Fibroblast of upper back skin (primary cell): Measurements from ENCODE around the gene KRT38.
A peak's percentile ranks its signal among the peaks of the same experiment; 100 is the strongest.
"Not testable (repeated sequence)": the region's sequence is repeated elsewhere in the genome, so short reads cannot be mapped to it uniquely, and the experiment has no call there.

Experiments used
- DNase-seq: peaks from one replicate; pipeline ENCODE4 v3.0.0-alpha.2; 2013

The KRT38 gene

DNA sequence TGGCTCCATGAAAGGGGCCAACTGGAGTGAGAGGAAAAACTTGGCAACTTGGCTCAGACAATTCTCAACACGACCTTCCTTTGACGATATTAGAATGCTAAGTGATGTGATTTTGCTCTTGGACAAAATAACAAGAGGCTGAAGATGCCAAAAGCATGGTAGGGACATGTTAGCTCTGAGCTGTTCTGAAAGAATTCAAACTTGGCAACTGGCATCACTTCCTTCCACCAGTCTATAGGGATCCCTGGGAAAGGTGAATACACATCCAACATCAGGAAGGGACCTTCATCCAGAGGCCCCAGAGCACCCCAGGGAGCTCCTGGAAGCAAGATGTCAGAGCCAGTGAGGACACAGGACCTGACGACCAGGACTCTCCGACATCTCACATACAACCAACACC is 20.6 kb downstream of the KRT38 start:
- no peak for DNase-seq

DNA sequence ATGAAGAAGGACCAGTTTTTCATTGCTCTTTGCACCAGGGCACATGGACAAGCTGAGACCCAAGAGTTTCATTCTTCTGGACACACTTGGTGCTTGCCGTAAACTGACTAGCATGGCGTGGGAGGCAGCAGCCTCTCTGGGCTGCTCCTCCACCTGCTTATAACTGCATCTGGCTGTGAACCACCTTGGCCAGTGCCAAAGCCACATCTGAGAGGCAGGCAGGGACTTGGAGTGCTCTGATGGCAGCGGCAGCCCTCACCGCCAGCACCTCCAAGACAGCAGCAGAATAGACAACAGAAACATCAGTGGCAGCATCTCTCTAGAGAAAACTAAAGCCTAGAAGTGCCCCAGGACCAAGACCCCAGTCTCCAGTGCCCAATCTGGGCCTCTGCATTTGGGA is 21.1 kb downstream of the KRT38 start:
- no peak for DNase-seq

DNA sequence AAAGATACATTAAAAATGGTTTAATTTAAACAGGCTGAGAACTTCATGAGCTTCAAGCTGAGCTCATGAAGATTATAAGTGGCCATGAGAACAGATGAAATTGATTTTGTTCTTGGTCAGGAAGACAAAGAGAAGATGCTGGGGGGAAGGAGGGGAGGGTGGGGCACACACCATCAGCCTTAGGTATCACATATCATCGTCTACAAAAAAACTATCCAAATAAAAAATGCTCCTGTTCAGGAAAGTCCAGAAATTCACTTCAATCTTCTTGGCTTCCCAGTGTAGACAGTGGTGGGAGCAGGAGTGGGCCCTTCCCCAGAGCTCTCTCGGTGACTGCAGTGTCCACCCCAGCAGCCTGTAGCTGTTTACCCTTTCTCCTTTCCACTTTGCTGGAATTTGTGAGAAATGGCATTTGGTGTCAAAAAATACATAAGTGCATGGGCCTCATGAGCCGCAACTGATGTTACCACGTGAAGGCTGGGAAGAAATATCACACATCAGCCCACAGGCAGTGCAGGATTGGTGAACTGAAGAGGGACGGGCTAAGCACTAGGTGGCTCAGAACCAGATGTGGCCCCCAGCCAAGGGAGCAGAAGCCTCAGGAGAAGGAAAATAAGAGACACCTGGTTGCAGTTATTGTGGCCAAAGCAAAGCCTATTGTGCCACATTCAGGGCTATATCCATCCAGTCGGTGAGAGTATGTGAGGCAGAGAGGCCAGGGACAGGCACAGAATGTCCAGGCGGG is 22.5 kb downstream of the KRT38 start:
- no peak for DNase-seq

DNA sequence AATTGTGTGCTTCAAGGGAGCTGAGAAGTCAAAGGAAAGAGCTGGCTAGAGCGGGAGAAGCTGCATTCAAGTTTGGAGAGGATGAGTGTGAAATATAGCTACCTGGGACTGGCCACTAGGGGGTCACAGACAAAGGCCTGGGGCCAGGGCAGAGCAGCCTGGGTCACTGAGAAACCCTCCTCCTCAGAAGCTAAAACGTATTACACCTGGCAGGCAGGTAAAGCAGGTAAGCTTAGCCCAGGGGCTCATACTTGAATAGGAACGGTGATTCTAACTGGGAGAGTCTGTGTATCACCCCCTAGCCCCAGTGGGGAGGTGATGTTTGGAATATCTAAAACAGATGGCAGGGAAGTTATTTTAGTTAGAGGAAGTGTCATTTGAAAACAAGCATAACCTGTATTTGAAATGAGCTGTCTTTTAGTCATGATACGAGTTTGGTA is 23.2 kb downstream of the KRT38 start:
- DNase-seq = no peak

DNA sequence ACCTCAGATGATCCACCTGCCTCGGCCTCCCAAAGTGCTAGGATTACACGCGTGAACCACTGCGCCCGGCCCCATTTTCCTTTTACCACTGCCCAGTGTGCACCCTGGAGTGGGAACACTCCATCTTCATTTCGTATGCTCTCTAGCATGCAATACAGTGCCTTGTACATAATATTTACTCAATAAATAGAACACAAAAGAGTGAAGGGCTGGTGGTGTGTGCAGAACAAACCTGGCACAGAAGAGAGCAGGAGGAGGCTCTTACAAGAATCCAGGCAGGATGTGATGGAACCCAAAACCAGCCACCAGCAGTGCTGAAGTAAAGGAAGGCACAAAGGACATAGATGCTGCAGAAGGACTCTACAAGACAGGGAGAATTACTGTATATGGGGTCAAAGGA is 23.7 kb downstream of the KRT38 start:
- DNase-seq = no peak

DNA sequence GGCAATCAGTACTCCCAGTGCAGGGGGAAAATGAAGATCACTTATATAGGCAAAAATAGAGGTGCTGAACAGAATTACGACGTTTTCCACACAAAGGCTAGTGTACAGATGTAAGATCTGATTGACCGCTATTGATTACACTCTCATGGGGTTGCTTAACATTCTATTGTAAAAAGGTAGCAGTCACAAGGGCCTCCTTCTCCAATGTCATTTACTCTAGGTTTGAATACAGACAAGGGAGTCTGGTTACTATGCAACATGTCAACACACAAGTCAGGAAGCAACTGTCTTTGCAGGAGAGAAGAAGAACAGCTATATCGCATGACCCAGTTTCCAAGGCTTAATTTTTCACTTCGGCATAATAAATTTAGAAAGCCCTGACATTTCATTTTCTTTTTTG is 24.3 kb downstream of the KRT38 start:
- no peak for DNase-seq

DNA sequence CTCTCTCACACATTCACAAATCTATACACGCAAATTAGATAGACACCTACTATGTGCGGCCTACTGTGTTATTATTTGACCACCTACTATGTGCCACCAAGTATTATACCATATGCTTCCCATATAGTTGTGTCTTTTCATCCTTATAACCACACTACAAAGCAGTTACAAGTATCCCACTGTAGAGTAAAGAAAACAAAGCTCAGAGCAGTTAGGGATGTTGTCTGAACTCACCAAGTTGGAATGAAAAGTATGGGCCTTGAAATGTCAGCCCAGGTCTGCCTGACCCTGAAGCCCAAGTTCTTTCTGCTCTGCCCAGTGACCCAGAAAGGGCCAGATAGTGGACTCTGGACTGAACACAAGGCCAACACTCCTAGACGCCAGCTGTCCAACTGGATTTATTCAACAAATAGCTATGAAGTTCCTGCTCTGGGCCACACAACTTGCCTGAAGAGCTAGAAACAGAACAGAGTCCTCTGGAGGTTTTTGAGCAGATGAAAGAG is 24.9 kb downstream of the KRT38 start:
- no peak for DNase-seq

DNA sequence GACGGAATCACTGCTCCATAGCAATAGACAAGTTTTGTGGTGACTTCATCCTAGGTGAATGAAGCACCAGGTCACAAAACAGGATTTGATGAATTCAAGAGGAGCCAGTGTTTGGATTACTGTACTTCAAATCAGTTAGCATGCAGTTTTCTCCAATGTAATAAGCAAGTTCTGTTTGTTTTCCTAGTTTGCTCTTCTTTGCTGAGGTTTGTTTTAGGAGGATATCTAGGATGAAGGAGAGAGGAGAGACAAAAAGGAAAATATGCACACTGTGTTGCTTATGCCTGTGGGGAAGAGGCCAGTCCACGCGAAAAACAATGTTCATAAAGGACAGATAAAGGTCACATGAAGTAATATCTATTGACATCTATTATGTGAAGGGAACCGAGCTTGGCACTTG is 25.4 kb downstream of the KRT38 start:
- no peak for DNase-seq

DNA sequence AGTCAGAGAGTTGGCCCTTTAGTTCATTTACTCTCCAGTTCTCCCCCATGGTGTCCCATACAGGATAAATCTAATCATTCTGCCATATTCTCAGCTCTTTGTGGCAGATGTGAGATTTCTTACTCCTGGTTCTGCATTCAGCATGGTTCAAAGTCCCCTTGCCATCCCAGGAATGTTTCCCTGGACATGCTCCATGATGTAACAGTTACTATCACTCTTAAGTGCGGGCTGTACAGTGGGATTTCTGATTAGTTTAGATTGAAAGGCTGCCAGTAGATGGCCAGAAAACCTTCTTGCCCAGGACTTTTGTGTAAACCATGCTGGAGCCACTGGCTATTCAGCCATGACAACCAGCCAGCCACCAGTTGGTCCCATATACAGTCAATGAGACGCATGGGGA is 26.8 kb downstream of the KRT38 start:
- no peak for DNase-seq

DNA sequence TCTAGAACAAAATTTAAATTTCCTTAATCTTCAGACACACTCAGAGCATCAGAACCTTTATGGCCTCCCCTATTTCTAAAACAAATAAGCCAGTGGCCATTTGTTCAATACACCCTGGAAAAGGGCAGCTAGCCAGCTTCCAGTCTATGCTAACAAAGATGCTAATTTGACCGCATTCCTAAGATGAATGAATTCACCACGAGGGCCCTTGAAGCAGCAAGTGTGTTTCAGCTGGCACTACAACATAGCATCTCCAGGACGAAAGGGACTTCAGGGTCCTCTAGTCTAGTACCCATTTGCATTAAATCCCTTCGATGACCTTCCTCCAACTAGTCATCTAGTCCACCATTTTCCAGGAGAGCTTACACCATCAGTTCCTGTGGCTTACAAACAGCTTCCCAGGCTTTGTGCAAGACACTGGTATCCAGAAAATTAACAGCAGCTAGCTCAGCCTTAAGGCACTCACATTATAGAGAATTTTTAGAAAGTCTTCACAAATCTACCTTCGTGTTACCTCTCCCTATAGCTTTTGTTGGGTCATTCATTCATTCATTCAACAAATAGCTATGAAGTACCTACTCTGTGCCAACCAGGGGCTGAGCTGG is 27.3 kb downstream of the KRT38 start:
- DNase-seq = no peak

DNA sequence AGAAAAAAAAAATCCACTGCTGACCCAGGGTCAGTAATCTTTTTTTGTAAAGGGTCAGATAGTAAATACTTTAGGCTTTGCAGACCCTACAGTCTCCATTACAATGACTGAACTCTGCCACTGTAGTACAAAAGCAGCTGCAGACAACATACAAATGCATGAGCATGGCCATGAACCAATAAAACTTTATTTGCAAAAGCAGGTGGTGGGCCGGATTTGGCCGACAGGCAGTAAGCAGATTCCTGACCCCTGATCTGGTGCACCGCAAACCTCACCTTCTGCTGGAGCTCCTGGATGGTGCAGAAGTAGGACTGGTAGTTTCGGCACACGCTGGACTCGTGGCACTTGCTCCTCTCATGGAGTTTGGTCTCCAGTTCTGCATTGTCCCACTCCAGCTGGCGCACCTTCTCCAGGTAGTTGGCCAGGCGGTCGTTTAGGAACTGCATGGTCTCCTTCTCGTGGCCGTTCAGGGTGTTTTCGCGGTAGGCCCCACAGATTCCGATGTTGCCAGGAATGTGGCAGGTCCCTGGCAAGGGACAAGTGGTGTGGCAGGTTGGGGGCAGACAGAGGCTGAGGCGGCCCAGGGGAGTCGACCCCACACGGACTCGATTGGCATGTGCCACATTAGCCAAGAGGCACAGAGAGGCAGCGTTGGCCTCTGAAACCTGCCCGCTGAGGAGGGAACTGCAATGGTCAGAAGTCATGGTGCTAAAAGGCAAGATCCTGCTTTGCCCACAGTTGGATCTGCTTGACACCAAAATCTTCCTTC is 29.5 kb downstream of the KRT38 start:
- no peak for DNase-seq

DNA sequence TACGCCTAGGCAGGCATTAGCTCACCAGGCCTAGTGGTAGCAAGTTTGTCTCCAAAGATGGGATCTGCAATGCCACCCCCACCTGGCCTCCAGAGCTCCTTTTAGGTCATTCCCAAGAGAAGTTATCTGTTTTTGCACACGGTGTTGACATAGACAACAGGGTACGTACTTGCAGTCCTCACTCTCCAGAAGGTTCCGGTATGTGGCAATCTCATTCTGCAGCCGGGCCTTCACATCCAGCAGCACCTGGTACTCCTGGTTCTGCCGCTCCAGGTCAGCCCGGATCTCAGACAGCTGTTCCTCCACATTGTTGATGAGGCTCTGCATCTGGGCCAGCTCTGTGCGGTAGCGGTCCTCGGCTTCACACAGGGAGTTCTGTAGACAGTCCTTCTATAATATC is 33.6 kb downstream of the KRT38 start:
- no peak for DNase-seq

DNA sequence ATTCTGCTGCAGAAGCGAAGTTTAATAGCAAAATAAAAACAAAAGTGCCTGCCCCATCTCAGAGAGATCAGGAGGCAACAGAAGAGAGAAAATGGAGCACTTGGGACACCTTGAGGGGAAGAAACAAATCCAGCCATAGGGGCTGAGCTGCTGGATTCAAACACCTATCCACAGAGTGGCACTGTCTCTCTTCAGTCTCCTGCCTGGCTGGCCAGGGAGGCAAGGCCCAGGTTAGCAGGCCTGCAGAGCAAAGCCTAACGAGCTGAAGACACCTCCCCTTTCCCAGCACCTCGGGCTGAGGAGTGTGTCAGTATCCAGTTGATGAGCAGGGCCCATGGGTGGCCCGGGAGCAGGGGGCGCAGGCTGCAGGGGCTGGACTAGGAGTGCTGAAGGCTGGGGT is 34.6 kb downstream of the KRT38 start:
- no peak for DNase-seq

DNA sequence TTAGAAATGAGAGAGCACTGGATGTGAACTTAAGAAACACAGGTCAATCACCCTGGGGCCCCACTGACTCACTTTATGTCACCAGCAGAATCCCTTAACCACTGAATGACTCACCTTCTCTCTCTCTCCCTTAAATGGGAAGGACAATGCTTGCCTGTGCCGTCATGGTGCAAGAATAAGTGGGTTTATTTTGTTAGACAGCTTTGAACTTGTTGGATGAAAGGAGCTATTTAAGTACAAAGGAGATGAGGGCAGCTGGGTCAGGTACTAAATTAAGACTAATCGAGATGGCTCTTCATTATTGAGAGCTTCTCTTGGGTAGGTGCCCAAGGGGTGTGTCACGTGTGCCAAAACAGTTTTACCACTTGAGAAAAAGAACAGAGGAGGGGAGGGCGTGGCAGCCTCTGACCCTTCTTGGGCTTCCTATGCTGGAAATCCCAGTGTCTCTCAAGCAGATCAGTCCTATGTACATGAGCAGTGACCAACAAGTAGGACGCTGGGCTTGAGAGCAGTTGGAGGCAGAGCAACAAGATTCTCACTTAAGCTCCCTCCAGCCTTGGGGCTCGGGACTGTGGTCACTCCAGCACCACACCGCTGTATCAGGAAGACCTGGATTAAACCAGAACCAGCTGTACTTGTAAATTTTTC is 36.6 kb downstream of the KRT38 start:
- DNase-seq = peak; percentile 93

DNA sequence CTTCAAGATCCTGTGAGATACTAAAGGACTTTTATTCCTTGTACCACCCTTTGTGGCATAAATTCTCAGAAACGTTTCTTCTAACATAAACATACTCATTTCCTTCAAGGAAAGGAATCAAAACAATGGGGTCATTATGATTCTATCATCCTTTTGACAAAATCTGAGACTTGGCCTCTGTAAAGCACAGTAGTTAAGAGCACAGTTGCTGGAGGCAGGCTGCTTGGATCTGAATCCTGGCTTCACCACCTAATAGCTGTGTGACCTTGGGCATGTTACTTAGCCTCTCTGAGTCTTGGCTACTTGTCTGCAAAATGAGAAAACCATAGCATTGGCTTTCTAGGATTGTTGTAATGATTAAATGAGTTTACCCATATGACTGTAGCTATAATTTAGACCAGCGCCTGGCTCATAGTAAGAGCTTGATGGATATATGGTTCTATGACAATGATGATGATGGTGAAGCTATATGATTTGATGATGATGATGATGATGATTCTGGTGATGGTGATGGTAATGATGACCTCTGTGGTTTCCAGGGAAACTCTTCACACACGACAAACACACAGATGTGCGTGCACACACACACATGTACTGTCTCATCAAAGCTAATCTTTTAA is 37.3 kb downstream of the KRT38 start:
- no peak for DNase-seq

DNA sequence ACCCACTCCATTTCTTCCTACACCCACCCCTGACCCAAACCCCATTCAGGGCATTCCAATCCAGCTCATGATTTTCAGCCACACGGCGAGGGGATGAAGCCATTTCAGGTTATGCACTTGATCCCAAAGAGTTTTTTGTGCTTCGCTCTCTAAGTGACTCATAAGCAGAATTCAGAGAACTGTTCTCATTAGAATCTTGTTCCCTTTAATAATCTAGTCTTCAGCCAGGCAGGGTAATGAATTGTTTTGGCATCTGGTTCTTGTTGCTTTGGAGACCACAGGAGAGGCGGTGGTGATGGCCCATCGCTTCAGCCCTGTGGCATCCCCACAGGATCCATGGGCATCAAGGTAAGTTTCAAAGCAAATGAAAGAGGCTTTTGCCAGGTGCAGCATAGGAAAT is 38.6 kb downstream of the KRT38 start:
- DNase-seq = no peak

DNA sequence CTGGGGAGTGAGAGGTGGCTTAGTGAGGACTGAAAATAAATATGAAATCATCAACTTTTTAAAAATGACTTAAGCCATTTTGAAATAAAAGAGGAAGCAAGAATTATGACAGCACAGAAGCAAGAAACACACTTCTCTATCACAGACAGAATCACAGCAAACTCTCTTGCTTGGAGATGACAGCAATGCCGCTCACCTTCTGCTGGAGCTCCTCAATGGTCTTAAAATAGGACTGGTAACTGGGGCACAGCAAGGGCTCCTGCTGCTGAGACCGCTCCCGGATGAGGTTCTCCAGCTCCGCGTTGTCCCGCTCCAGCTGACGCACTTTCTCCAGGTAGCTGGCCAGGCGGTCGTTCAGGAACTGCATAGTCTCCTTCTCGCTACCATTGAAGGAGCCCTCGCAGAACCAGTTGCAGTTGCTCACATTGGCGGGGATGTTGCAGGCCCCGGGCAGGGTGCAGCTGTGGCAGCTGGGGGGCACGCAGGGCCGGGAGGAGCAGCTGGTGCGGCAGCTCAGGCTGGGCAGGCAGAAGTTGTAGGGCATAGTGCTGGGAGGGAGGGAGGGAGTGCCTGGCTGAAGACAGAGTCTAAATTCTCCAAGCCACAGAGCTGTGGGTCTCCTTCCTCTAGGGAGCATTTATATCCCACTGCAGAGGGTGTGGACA is 43.7 kb downstream of the KRT38 start, which contains the start of gene KRT31:
Gene KRT31, minus strand, starts transcription at position 613 of the 665 bp plus-strand sequence. Its CDS starts 69 bp downstream, at position 544.
- DNase-seq = no peak

DNA sequence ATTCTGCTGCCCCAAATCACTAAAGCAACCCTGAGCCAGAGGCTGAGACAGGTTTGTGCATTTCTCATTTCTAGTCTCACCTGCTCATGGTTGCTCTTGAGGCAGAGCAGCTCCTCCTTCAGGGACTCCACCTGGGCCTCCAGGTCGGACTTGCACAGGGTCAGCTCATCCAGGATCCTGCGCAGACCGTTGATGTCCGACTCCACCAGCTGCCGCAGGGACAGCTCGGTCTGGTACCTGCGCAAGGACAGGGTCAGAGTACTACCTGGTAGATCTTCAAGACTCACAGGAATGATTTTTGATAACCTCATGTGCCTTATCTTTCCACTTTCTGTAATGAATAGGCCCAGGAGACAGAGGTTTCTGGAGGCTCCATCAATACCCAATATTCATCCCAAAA is 44.4 kb downstream of the KRT38 start:
- DNase-seq = no peak

DNA sequence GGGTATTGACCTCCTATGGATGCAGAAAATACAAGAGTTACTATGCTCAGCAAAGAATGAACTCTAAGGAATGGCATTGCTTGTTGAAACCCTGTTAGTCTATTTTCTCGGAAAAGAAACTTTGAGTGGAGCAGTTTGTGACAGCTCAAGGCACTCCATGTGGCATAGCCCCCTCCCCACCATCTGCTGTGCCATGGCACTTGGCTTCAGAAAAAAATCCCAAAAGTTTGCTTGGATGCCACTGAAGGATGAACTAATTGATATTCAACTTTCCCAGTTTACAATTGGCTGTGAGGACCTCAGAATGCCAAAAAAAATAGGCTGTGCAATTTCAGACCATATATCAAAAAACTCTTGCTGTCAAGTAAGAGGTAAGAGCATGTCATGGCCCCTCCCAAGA is 45.2 kb downstream of the KRT38 start:
- DNase-seq = no peak

DNA sequence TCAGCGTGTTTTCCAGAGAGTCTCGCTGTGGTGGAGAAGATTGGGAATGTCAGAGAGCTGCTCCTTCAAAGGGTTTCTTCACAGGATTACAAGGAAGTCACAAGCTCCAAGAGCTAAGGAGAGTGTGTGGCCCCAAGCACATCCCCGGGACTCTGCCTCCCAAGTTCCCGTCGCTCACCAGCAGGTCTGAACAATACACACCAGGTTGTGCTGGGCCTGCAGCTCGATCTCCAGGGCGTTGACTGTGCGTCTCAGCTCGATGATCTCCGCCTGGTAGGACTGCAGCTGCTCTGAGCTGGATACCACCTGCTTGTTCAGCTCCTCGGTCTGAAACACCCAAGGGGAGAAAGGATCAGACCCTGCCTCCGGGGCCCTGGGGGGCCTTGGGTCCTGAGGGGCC is 45.7 kb downstream of the KRT38 start:
- DNase-seq = not testable (repeated sequence)

DNA sequence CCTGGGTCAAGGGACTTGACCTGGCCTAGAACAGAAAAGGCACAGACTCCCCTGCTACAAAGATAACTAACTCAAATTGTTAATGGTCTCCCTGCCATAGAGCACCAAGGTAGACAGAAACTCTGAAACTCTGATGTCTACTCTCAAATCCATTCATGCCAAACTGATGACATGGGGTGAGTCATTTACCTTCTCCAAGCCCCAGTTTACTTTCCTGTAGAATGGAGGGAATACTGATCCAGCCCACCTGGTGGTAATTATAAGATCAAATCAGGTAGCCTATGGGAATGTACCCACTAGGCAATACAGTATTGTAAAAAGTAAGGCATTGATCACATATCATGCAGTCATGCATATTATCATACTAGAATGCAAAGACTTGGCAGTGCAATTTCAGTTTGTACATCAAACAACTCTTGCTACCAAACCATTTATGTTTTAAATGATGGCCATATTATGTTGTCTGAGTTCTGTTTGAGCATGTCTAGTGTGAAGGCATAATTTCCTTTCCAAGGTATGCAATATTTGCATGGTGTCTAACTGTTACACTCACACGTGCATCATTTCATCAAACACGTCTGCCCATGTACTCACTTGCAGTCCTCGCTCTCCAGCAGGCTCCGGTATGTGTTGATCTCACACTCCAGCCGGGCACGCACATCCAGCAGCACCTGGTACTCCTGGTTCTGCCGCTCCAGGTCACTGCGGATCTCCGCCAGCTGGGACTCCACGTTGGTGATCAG is 46.4 kb downstream of the KRT38 start:
- no peak for DNase-seq

DNA sequence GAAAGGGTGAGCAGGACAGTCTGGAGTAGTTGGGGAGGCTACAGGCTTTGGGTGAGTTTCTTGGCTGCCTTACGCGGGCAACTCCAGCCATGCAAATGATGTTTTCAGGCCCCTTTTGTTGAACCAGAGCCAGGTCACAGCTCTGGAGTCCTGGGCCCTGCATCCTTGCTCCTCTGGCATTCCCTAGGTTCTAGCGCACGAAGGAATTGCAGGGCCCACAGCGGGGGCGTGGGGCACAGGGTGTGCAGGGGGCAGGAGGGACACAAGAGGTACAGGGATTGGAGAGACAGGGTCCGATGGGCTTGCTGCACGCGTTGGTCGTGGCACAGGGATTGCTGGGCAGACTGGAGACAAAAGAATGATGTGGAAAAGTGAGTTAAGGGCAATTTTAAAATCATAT is 47.0 kb downstream of the KRT38 start:
- DNase-seq = no peak
